GM23338 (cell line): Measurements from ENCODE around the gene IL1R1. TPM values are rescaled to one million over a fixed set of nuclear protein-coding genes. Genes with fewer than 3 reads are reported as not detected.

Experiments
- ATAC-seq: fragments of 200-7000 bp; cut with Tn5 transposase; 3 replicates; pipeline ENCODE4 v1.9.1; 2020
- DNase-seq: peaks from one replicate; pipeline ENCODE4 v3.0.0-alpha.2; 2015; ENCODE audit warnings: low spot score
- H2AFZ ChIP-seq: fragments of 200-600 bp; sonication (generic); 2 replicates; pipeline ENCODE4 v1.8.0; 2016; ENCODE audit warnings: antibody characterized with exemption, mild to moderate bottlenecking, moderate library complexity
- H3F3A ChIP-seq: fragments of 200-600 bp; sonication (generic); replicated peaks from 2 replicates; pipeline ENCODE4 v1.8.0; 2017; ENCODE audit warnings: antibody characterized with exemption, mixed run types, low read depth
- H3K27ac ChIP-seq: fragments of 200-600 bp; sonication (generic); 2 replicates; pipeline ENCODE4 v1.6.1; 2016; ENCODE audit warnings: low read depth
- H3K27me3 ChIP-seq: fragments of 200-600 bp; sonication (generic); 2 replicates; pipeline ENCODE4 v1.8.0; 2016; ENCODE audit warnings: mild to moderate bottlenecking, mixed run types, moderate library complexity; ENCODE audit not compliant: insufficient read depth
- H3K36me3 ChIP-seq: fragments of 200-600 bp; sonication (generic); 2 replicates; pipeline ENCODE4 v1.8.0; 2016; ENCODE audit warnings: mild to moderate bottlenecking; ENCODE audit not compliant: insufficient read depth
- H3K4me1 ChIP-seq: fragments of 200-600 bp; sonication (generic); 2 replicates; pipeline ENCODE4 v1.8.0; 2016; ENCODE audit warnings: mild to moderate bottlenecking, moderate library complexity; ENCODE audit not compliant: insufficient read depth
- H3K4me2 ChIP-seq: fragments of 200-600 bp; sonication (generic); 2 replicates; pipeline ENCODE4 v1.7.1; 2017; ENCODE audit warnings: mixed run types
- H3K4me3 ChIP-seq: fragments of 200-600 bp; sonication (generic); 2 replicates; pipeline ENCODE4 v1.6.1; 2016; ENCODE audit warnings: mixed run types
- H3K79me2 ChIP-seq: fragments of 200-600 bp; sonication (generic); replicated peaks from 2 replicates; pipeline ENCODE4 v1.8.0; 2017; ENCODE audit warnings: mild to moderate bottlenecking; ENCODE audit not compliant: insufficient read depth
- H3K9me2 ChIP-seq: fragments of 200-600 bp; sonication (generic); 2 replicates; pipeline ENCODE4 v1.8.0; 2017; ENCODE audit not compliant: insufficient read depth
- H4K20me1 ChIP-seq: fragments of 200-600 bp; sonication (generic); replicated peaks from 2 replicates; pipeline ENCODE4 v1.8.0; 2017; ENCODE audit warnings: mild to moderate bottlenecking; ENCODE audit not compliant: insufficient read depth
- H3K27ac Mint-ChIP-seq: 2 replicates; pipeline ENCODE4 v1.8.0; 2020; ENCODE audit warnings: inconsistent platforms, mild to moderate bottlenecking, moderate library complexity, mixed read lengths
- H3K27me3 Mint-ChIP-seq: 3 replicates; pipeline ENCODE4 v1.8.0; 2022; ENCODE audit warnings: low read depth, mild to moderate bottlenecking, moderate library complexity, mixed read lengths, inconsistent platforms; ENCODE audit not compliant: insufficient read depth, poor library complexity
- H3K36me3 Mint-ChIP-seq: 3 replicates; pipeline ENCODE4 v1.8.0; 2021; ENCODE audit warnings: low read depth, mild to moderate bottlenecking, inconsistent platforms, moderate library complexity, mixed read lengths
- H3K4me1 Mint-ChIP-seq: 3 replicates; pipeline ENCODE4 v1.8.0; 2020; ENCODE audit warnings: mild to moderate bottlenecking, inconsistent platforms, mixed read lengths
- H3K4me3 Mint-ChIP-seq: 3 replicates; pipeline ENCODE4 v1.8.0; 2021; ENCODE audit warnings: moderate library complexity, mild to moderate bottlenecking, inconsistent platforms, mixed read lengths
- H3K9me3 Mint-ChIP-seq: 3 replicates; pipeline ENCODE4 v1.8.0; 2020; ENCODE audit warnings: moderate library complexity, mild to moderate bottlenecking, inconsistent platforms, mixed read lengths
- CREB1 ChIP-seq: fragments of 250-450 bp; sonication (Bioruptor Pico); IDR thresholded peaks from 2 replicates; pipeline ENCODE4 v1.5.0; 2020; ENCODE audit warnings: low read depth, mild to moderate bottlenecking, moderate library complexity
- CTCF ChIP-seq, 2 experiments: fragments of 200-600 bp in 1 of 2; sonication (generic) in 1 of 2; conservative IDR thresholded peaks; 2 replicates each; pipeline versions ENCODE4 v1.5.1 to v1.6.1; 2016 to 2017; ENCODE audit warnings: antibody characterized with exemption in 2 of 2, low read depth in 2 of 2, mild to moderate bottlenecking in 2 of 2, moderate library complexity in 1 of 2
- ETS1 ChIP-seq: IDR thresholded peaks from 2 replicates; pipeline ENCODE4 v1.6.1; 2016; ENCODE audit warnings: antibody characterized with exemption
- EZH2 ChIP-seq: fragments of 200-600 bp; sonication (generic); IDR thresholded peaks from one replicate; pipeline ENCODE4 v1.8.0; 2017; ENCODE audit warnings: antibody characterized with exemption, mild to moderate bottlenecking, low read depth; ENCODE audit not compliant: unreplicated experiment
- EZH2phosphoT487 ChIP-seq: fragments of 200-600 bp; sonication (generic); IDR thresholded peaks from one replicate; pipeline ENCODE4 v1.8.1; 2018; ENCODE audit warnings: antibody characterized with exemption; ENCODE audit not compliant: unreplicated experiment
- JUNB ChIP-seq: IDR thresholded peaks from one replicate; pipeline ENCODE4 v1.6.1; 2016; ENCODE audit warnings: antibody characterized with exemption; ENCODE audit not compliant: unreplicated experiment
- NANOG ChIP-seq: IDR thresholded peaks from 2 replicates; pipeline ENCODE4 v1.6.1; 2016; ENCODE audit warnings: antibody characterized with exemption, borderline replicate concordance
- POLR2AphosphoS5 ChIP-seq: IDR thresholded peaks from 2 replicates; pipeline ENCODE4 v1.6.1; 2016; ENCODE audit warnings: antibody characterized with exemption, low read depth
- REST ChIP-seq: IDR thresholded peaks from one replicate; pipeline ENCODE4 v1.6.1; 2018; ENCODE audit warnings: antibody characterized with exemption; ENCODE audit not compliant: unreplicated experiment
- STAT1 ChIP-seq: IDR thresholded peaks from one replicate; pipeline ENCODE4 v1.6.1; 2016; ENCODE audit warnings: antibody characterized with exemption; ENCODE audit not compliant: unreplicated experiment
- ZNF114 ChIP-seq: fragments of 250-450 bp; sonication (Bioruptor Pico); IDR thresholded peaks from 2 replicates; pipeline ENCODE4 v1.5.0; 2020; ENCODE audit warnings: mild to moderate bottlenecking, moderate library complexity
- ZNF331 ChIP-seq: fragments of 250-450 bp; sonication (Bioruptor Pico); IDR thresholded peaks from 2 replicates; pipeline ENCODE4 v1.5.0; 2020; ENCODE audit warnings: low read depth, mild to moderate bottlenecking, moderate library complexity
- ZNF462 ChIP-seq: fragments of 250-450 bp; sonication (Bioruptor Pico); IDR thresholded peaks from 2 replicates; pipeline ENCODE4 v1.5.0; 2020; ENCODE audit warnings: mild to moderate bottlenecking, moderate library complexity
- polyA plus RNA-seq: library from polyadenylated mRNA; unstranded; fragments of >200 nt; fragmentation: Nextera tagmentation; extraction: Ambion mirVana; gene quantifications from 2 replicates; pipeline ENCODE4 v1.2.1, GENCODE V29; 2016
- total RNA-seq: library from RNA; depleted of rRNA; stranded (reverse); fragments of >200 nt; shearing (Covaris generic); gene quantifications from 2 replicates; pipeline ENCODE4 v1.2.3, GENCODE V29; 2014

Gene IL1R1
- total and polyA plus RNA-seq, 2 experiments from 2014 or later = 0.17 TPM; not detected in 1

GRCh38 chr2:102179061-102179460 is 36.5 kb downstream of the IL1R1 start:
- Histone ChIP-seq H2AFZ (no peak overlapping the region), H3K4me3 (no peak overlapping the region), H3K79me2 (no peaks in the 10 kb centered on the region), H3K27me3 (no peaks in the 10 kb centered on the region), H3K27ac (no peak overlapping the region), H4K20me1 (no peaks in the 10 kb centered on the region), H3K4me1 (no peaks in the 10 kb centered on the region; the same call in 1 of the 2 replicates), H3F3A (no peaks in the 10 kb centered on the region), H3K36me3 (no peaks in the 10 kb centered on the region), H3K4me2 (no peak overlapping the region), H3K9me2 (no peaks in the 10 kb centered on the region)
- TF ChIP-seq ZNF462 (CRISPR knock-in tag) = no peak
- TF ChIP-seq CREB1 (CRISPR knock-in tag) = no peak
- no peak for TF ChIP-seq ZNF114
- TF ChIP-seq EZH2phosphoT487 = no peak
- no peak for TF ChIP-seq EZH2
- TF ChIP-seq ZNF331 (CRISPR knock-in tag) = no peak
- no peak for TF ChIP-seq POLR2AphosphoS5
- no peak for TF ChIP-seq CTCF (conservative IDR thresholded peaks at IDR 0.05; ENCODE audit: low read depth in 2 of 2)
- no peak for TF ChIP-seq NANOG
- TF ChIP-seq STAT1 = no peak
- no peak for TF ChIP-seq JUNB
- no peak for TF ChIP-seq REST
- no peak for TF ChIP-seq ETS1
- no peaks in the 10 kb centered on the region for H3K27me3 Mint-ChIP-seq
- H3K4me1 Mint-ChIP-seq = peaks cover 3% of the 10 kb centered on the region; the same call in 1 of the 3 replicates
- DNase-seq = no peak
- H3K4me3 Mint-ChIP-seq = no peak overlapping the region
- no peak for ATAC-seq
- H3K27ac Mint-ChIP-seq = no peak overlapping the region
- no peaks in the 10 kb centered on the region for H3K36me3 Mint-ChIP-seq
- no peaks in the 10 kb centered on the region for H3K9me3 Mint-ChIP-seq
